Psoas muscle (tissue), 8 donors: ENCODE measurements around the gene ZNF286A. TPM values are rescaled to one million over a fixed set of nuclear protein-coding genes. Genes with fewer than 3 reads are reported as not detected.
"Not testable (repeated sequence)": the region's sequence is repeated elsewhere in the genome, so short reads cannot be mapped to it uniquely, and the experiment has no call there.

Experiments
- ATAC-seq, 4 donors: fragments of 200-7000 bp; cut with Tn5 transposase; one replicate each; pipeline ENCODE4 v1.9.1; 2020; ENCODE audit warnings: moderate library complexity in 3 of 4, mild to moderate bottlenecking in 2 of 4
- DNase-seq, 2 donors: peaks; one replicate each; pipeline ENCODE4 v3.0.0-alpha.2; 2020
- H3K27ac ChIP-seq: fragments of 200-600 bp; one replicate; pipeline ENCODE4 v1.8.0; 2022
- H3K27me3 ChIP-seq, 3 donors: fragments of 200-600 bp in 1 of 3; one replicate each; pipeline versions ENCODE4 v1.6.1 to v1.8.0; 2013 to 2022; ENCODE audit warnings: low read length in 2 of 3, mild to moderate bottlenecking in 2 of 3, moderate library complexity in 1 of 3; ENCODE audit not compliant: insufficient read depth in 3 of 3
- H3K36me3 ChIP-seq, 2 donors: fragments of 200-600 bp in 1 of 2; one replicate each; pipeline versions ENCODE4 v1.6.1 to v1.8.0; 2013 to 2022; ENCODE audit warnings: low read depth in 1 of 2, mild to moderate bottlenecking in 1 of 2, moderate library complexity in 1 of 2; ENCODE audit not compliant: insufficient read depth in 1 of 2
- H3K4me1 ChIP-seq: fragments of 200-600 bp; one replicate; pipeline ENCODE4 v1.8.0; 2022
- H3K4me3 ChIP-seq: fragments of 200-600 bp; one replicate; pipeline ENCODE4 v1.8.0; 2022; ENCODE audit warnings: mild to moderate bottlenecking
- H3K9me3 ChIP-seq: fragments of 200-600 bp; one replicate; pipeline ENCODE4 v1.8.0; 2022
- WGBS, 3 donors: extraction: QIAGEN DNeasy Blood & Tissue Kit; methylation state at CpG; one replicate each; pipeline versions ENCODE4 v1.1.6 to v1.1.7; 2013; 5-methylcytosine and 5-hydroxymethylcytosine counted together
- intact Hi-C, 2 donors: fragments of 100-400 bp; cut with DNase I; formaldehyde crosslinking; loops; one replicate each; pipeline versions ENCODE4 v1.11.0 to v1.14.2; 2022
- polyA plus RNA-seq, 3 donors: library from polyadenylated mRNA; stranded (reverse); fragments of 200-250 nt; gene quantifications; one replicate each; pipeline ENCODE4 v1.2.3, GENCODE V29; 2013
- total RNA-seq, 4 donors: library from RNA; stranded (reverse); fragmentation: NEBNext Ultra II Directional in 2 of 4; extraction: Animal tissue kit (Norgen Biotek cat#: 25700) in 2 of 4; gene quantifications; one replicate each; pipeline versions ENCODE4 v1.2.1 to v1.2.4, GENCODE V29; 2021 to 2023
- donor health status: healthy with polysubstance abuse.
- donor health status: DM: no; HTN: no; CAD: no; lungs with moderate emphysema.
- donor health status: Bipolar disorder and iron deficiency.
- donor health status: healthy.
- donor health status: DM: yes; HTN: yes; CAD: no.
- donor health status: DM: no; HTN: no; CAD: no.
- donor health status: DM: no; HTN: no; CAD: no.
- donor health status: DM: yes; HTN: yes; CAD: no.

Gene ZNF286A
- total and polyA plus RNA-seq, 7 donors = 3.2 to 11.8 (median 6.5) TPM

GRCh38 chr17:15683824-15684478 is 15.6 kb upstream of the ZNF286A start, which contains the start of gene TRIM16:
TSS of gene TRIM16 (minus strand) at chr17:15684311. CDS start at chr17:15651609, 32,702 bp downstream.
- 0 to 2% (median 1%) methylated on average over 29 to 35 of the region's 35 CpGs for WGBS, 3 donors
- H3K36me3 ChIP-seq, intact Hi-C loops, H3K9me3 ChIP-seq, H3K27me3 ChIP-seq, H3K4me1 ChIP-seq: not testable (repeated sequence)
- Histone ChIP-seq H3K4me3 (peak within 1 kb of the TSS; percentile 87), H3K27ac (peak within 1 kb of the TSS; percentile 79)
- peak; percentile 95 to 100 (median 98) for ATAC-seq
- peak; percentile 82 to 91 for DNase-seq

DNA sequence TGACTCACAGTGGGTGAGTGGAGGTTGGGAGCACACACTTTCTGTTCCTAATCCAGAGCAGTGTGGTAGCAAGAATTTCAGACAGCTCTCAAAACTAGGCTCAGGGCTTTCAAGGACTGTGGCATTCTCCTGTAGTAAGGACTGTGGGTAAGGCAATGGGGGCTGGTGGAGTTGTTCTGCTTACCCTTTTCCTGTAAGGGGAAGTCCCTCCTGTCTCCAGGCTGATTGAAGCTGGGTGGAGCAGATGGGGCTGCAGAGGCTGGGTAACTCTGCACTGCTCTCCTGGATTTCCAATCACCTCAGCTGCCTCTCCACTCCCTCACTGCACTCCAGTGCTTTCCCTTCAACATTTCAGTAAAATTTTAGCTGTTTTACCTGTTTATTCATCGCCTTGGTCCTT is 12.1 kb upstream of the ZNF286A start:
- H3K27ac ChIP-seq, H3K4me1 ChIP-seq, ATAC-seq, H3K27me3 ChIP-seq, H3K9me3 ChIP-seq, H3K36me3 ChIP-seq, intact Hi-C loops, H3K4me3 ChIP-seq, DNase-seq: not testable (repeated sequence)
- WGBS, 3 donors = 89 to 100% (median 100%) methylated on average over 1 of the region's 1 CpG

DNA sequence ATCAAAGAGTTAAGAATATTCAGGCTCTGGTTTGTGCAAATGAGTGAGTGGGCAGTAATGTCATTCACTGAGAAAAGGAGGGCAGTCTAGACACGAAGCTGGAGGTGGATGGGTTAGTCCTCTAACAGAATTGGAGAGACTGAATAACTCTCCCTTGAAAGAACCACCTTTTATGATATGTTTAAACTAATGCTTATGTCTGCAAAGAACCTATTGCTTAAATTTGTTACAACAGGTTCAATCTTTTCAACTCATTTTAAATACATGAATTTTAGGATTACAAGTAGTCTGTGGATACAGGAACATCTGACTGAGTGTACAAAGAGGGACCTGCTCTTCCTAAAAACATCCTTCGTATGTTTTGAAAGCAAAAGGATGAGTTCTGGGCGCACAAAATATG is 585 bp upstream of the ZNF286A start:
- H3K27me3 ChIP-seq, intact Hi-C loops, H3K9me3 ChIP-seq, H3K36me3 ChIP-seq, H3K4me1 ChIP-seq, DNase-seq: not testable (repeated sequence)
- Histone ChIP-seq H3K4me3 (peak overlapping the region; percentile 68), H3K27ac (peak overlapping the region; percentile 16)
- WGBS, 3 donors = 0 to 24% methylated on average over 1 of the region's 3 CpGs; no CpG with 5 or more reads in 1 of the 3 donors
- peak in 1 of 4 donors; percentile 1 for ATAC-seq

- H3K36me3 ChIP-seq, DNase-seq, H3K27me3 ChIP-seq, H3K4me1 ChIP-seq, H3K27ac ChIP-seq, H3K9me3 ChIP-seq, intact Hi-C loops: not testable (repeated sequence)
- 0% methylated on average over 7 to 13 of the region's 21 CpGs for WGBS, 3 donors
- peak in 3 of 4 donors; percentile 14 to 29 (median 28) for ATAC-seq
- peak overlapping the region; percentile 68 for H3K4me3 ChIP-seq
Measured at GRCh38 chr17:15699937-15700336, 385 bp downstream of the ZNF286A start.

DNA sequence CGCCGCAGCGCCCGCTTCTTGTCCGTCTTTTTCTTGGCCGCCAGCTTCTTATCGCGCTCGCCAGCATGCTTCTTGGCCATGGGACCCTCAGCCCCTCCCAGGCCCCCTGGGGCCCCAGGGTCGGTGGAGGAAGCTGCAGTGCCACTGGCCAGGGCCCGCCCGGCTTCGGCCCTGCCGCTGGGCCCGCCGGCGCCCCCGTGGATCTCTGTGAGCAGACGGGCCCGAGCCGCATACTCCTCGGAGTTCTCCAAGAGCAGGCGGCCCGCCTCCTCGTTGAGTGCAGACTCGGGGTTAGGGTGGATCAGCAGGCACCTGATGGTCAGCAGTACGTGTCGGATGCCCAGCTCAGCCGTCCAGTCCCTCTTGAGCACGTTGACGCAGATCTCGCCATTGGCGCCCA is 4.7 kb downstream of the ZNF286A start:
- peaks cover 3 to 29% of the 10 kb centered on the region in 2 donors for H3K36me3 ChIP-seq

DNA sequence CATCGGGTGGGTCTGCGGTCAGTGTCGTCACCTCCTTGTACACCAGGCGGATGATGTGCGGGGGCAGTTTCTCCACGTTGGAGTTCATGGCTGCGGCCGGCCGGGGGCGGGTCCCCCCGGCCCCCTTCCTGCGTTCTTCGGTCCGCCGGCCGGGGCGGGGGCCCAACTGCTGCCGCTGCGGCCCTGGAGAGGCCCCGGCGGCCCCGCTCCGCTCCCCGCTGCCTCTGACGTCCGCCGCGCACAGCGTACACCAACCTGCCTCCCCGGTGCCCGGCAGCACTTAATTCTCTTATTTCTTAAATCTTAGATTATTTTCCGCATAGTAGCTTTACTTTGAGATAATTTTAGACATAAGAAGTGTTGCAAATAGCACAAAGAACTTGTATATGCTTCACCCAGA is 5.3 kb downstream of the ZNF286A start:
- Histone ChIP-seq H3K9me3 (peaks cover 22% of the 10 kb centered on the region), H3K36me3 (peaks cover 3 to 29% of the 10 kb centered on the region in 2 donors)
- ATAC-seq, intact Hi-C loops, H3K4me3 ChIP-seq, DNase-seq, H3K4me1 ChIP-seq, H3K27ac ChIP-seq, H3K27me3 ChIP-seq: not testable (repeated sequence)
- WGBS, 3 donors = 97 to 98% (median 98%) methylated on average over 19 to 32 of the region's 32 CpGs

More for the DNA sequence above, 4.7 kb downstream of the ZNF286A start:
- intact Hi-C loops, H3K27ac ChIP-seq, H3K4me1 ChIP-seq, H3K4me3 ChIP-seq, H3K27me3 ChIP-seq, ATAC-seq, DNase-seq: not testable (repeated sequence)
- WGBS, 3 donors = 96 to 99% (median 98%) methylated on average over 19 to 29 of the region's 33 CpGs
- H3K9me3 ChIP-seq = peaks cover 22% of the 10 kb centered on the region

- intact Hi-C loops, DNase-seq, ATAC-seq, H3K4me1 ChIP-seq, H3K27me3 ChIP-seq, H3K27ac ChIP-seq, H3K4me3 ChIP-seq: not testable (repeated sequence)
- WGBS, 3 donors = 94 to 100% (median 95%) methylated on average over 2 to 3 of the region's 3 CpGs
- Histone ChIP-seq H3K36me3 (peaks cover 3 to 25% of the 10 kb centered on the region in 2 donors), H3K9me3 (peaks cover 22% of the 10 kb centered on the region)
Measured at GRCh38 chr17:15708879-15709278, 9.3 kb downstream of the ZNF286A start.

DNA sequence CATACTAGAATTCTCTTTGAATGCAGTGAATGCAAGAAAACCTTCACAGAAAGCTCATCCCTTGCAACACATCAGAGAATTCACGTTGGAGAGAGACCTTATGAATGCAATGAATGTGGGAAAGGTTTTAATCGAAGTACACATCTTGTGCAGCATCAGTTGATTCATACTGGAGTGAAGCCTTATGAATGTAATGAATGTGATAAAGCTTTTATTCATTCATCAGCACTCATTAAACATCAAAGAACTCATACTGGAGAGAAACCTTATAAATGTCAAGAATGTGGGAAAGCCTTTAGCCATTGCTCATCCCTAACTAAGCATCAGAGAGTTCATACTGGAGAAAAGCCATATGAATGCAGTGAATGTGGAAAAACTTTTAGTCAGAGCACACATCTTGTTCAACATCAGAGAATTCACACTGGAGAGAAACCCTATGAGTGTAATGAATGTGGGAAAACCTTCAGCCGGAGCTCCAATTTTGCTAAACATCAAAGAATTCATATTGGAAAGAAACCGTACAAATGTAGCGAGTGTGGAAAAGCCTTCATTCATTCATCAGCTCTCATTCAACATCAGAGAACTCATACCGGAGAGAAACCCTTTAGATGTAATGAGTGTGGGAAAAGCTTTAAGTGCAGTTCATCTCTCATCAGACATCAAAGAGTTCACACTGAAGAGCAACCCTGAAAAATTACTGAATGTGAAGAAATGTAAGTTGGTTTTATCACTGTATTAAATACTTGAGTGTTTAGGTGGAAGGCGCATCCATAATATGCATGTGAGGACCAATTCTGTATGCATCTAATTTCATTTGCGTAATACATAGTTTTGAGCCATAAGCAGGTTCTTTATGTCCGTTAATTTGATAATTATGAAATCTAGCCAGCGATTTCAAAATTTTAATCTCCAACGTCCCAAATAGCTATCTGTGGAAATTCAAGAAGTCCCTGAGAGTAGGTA is 17.3 kb downstream of the ZNF286A start:
- H3K36me3 ChIP-seq, H3K27me3 ChIP-seq, H3K27ac ChIP-seq, ATAC-seq, DNase-seq, H3K4me3 ChIP-seq, H3K4me1 ChIP-seq, intact Hi-C loops: not testable (repeated sequence)
- peaks cover 26% of the 10 kb centered on the region for H3K9me3 ChIP-seq
- 96 to 99% (median 97%) methylated on average over 10 to 11 of the region's 11 CpGs for WGBS, 3 donors

GRCh38 chr17:15730535-15730934 is 31.0 kb downstream of the ZNF286A start:
- DNase-seq, H3K27me3 ChIP-seq, H3K4me3 ChIP-seq, intact Hi-C loops, H3K27ac ChIP-seq, H3K36me3 ChIP-seq, ATAC-seq, H3K4me1 ChIP-seq, H3K9me3 ChIP-seq: not testable (repeated sequence)
- WGBS, 3 donors = 75% methylated on average over 14 of the region's 14 CpGs; no CpG with 5 or more reads in 2 of the 3 donors

- ATAC-seq, H3K36me3 ChIP-seq, intact Hi-C loops, DNase-seq, H3K9me3 ChIP-seq, H3K27ac ChIP-seq, H3K27me3 ChIP-seq, H3K4me1 ChIP-seq, H3K4me3 ChIP-seq: not testable (repeated sequence)
- 76 to 84% (median 78%) methylated on average over 8 to 10 of the region's 10 CpGs for WGBS, 3 donors
Measured at GRCh38 chr17:15731900-15732299, 32.3 kb downstream of the ZNF286A start, which contains the start of gene TBC1D26. TSS of gene TBC1D26 (plus strand) at chr17:15732283. CDS start at chr17:15735349, 3,066 bp downstream.
